ENCODE measurements around the gene TTC23.

Gene TTC23

GRCh38 chr15:99210334-99210733, 39.0 kb downstream of the TTC23 start:
- Histone ChIP-seq H3K4me1 (ENCODE audit: control insufficient read depth in 1 of 2, insufficient read depth in 2 of 2, low read length in 2 of 2) (peaks cover 0 to 3% of the 10 kb centered on the region in 2 experiments), H3K14ac (ENCODE audit: low read length) (no peak overlapping the region), H2AK5ac (ENCODE audit: low read length) (no peak overlapping the region), H3K4me2 (ENCODE audit: low read length) (no peak overlapping the region), H3K27me3 (ENCODE audit: insufficient read depth, low read length) (no peaks in the 10 kb centered on the region), H3K18ac (ENCODE audit: low read length) (no peak overlapping the region), H3K27ac (ENCODE audit: low read depth, low read length) (no peak overlapping the region), H3K4me3 (ENCODE audit: low read depth, low read length) (no peak overlapping the region), H2BK120ac (ENCODE audit: insufficient read depth, low read length, poor library complexity) (no peak overlapping the region), H3K79me2 (ENCODE audit: control insufficient read depth, insufficient read depth, low read length, poor library complexity) (no peaks in the 10 kb centered on the region), H2BK5ac (ENCODE audit: low read depth, low read length, poor library complexity) (no peak overlapping the region), H3K36me3 (ENCODE audit: control insufficient read depth in 1 of 2, insufficient read depth in 2 of 2, low read length in 2 of 2) (peaks cover 2 to 3% of the 10 kb centered on the region in 2 experiments), H3K4ac (ENCODE audit: low read depth, low read length) (no peak overlapping the region), H2BK12ac (ENCODE audit: low read length) (no peak overlapping the region), H4K91ac (ENCODE audit: low read depth, low read length) (no peak overlapping the region), H4K12ac (ENCODE audit: low read depth, low read length) (no peak overlapping the region), H2AFZ (ENCODE audit: insufficient read depth, low read length, poor library complexity) (no peak overlapping the region), H3K79me1 (ENCODE audit: low read length) (no peaks in the 10 kb centered on the region), H3K9me3 (ENCODE audit: insufficient read depth, low read depth, low read length) (no peaks in the 10 kb centered on the region), H3K23ac (ENCODE audit: low read length) (no peak overlapping the region), H4K8ac (ENCODE audit: low read depth, low read length) (no peak overlapping the region), H3K9ac (ENCODE audit: low read length) (no peak overlapping the region)
- no peak for DNase-seq

- Histone ChIP-seq H3K27me3 (ENCODE audit: insufficient read depth, low read length) (no peaks in the 10 kb centered on the region), H3K27ac (ENCODE audit: low read depth, low read length) (no peak overlapping the region), H3K14ac (ENCODE audit: low read length) (no peak overlapping the region), H3K9ac (ENCODE audit: low read length) (no peak overlapping the region), H3K79me2 (ENCODE audit: control insufficient read depth, insufficient read depth, low read length, poor library complexity) (no peaks in the 10 kb centered on the region), H3K18ac (ENCODE audit: low read length) (no peak overlapping the region), H2AFZ (ENCODE audit: insufficient read depth, low read length, poor library complexity) (no peak overlapping the region), H4K91ac (ENCODE audit: low read depth, low read length) (no peak overlapping the region), H2AK5ac (ENCODE audit: low read length) (no peak overlapping the region), H3K4me3 (ENCODE audit: low read depth, low read length) (no peak overlapping the region), H3K9me3 (ENCODE audit: insufficient read depth, low read depth, low read length) (no peaks in the 10 kb centered on the region), H3K4me2 (ENCODE audit: low read length) (no peak overlapping the region), H4K8ac (ENCODE audit: low read depth, low read length) (no peak overlapping the region), H3K4ac (ENCODE audit: low read depth, low read length) (no peak overlapping the region), H3K4me1 (ENCODE audit: control insufficient read depth in 1 of 2, insufficient read depth in 2 of 2, low read length in 2 of 2) (peaks cover 0 to 3% of the 10 kb centered on the region in 2 experiments), H2BK120ac (ENCODE audit: insufficient read depth, low read length, poor library complexity) (no peak overlapping the region), H3K23ac (ENCODE audit: low read length) (no peak overlapping the region), H2BK5ac (ENCODE audit: low read depth, low read length, poor library complexity) (no peak overlapping the region), H3K36me3 (ENCODE audit: control insufficient read depth in 1 of 2, insufficient read depth in 2 of 2, low read length in 2 of 2) (peaks cover 1 to 3% of the 10 kb centered on the region in 2 experiments), H2BK12ac (ENCODE audit: low read length) (no peak overlapping the region), H3K79me1 (ENCODE audit: low read length) (no peaks in the 10 kb centered on the region), H4K12ac (ENCODE audit: low read depth, low read length) (no peak overlapping the region)
- no CpG with 5 or more reads among the region's 2 CpGs for WGBS (ENCODE audit: extremely low coverage, insufficient coverage, insufficient read length)
- no peak for DNase-seq
Observed at GRCh38 chr15:99209326-99209725, 40.1 kb downstream of the TTC23 start.

GRCh38 chr15:99207672-99208071, 41.7 kb downstream of the TTC23 start:
- Histone ChIP-seq H2BK120ac (ENCODE audit: insufficient read depth, low read length, poor library complexity) (no peak overlapping the region), H3K23ac (ENCODE audit: low read length) (no peak overlapping the region), H3K4ac (ENCODE audit: low read depth, low read length) (no peak overlapping the region), H2BK12ac (ENCODE audit: low read length) (no peak overlapping the region), H4K8ac (ENCODE audit: low read depth, low read length) (no peak overlapping the region), H3K4me2 (ENCODE audit: low read length) (no peak overlapping the region), H3K27ac (ENCODE audit: low read depth, low read length) (no peak overlapping the region), H3K9ac (ENCODE audit: low read length) (no peak overlapping the region), H3K79me2 (ENCODE audit: control insufficient read depth, insufficient read depth, low read length, poor library complexity) (no peaks in the 10 kb centered on the region), H4K12ac (ENCODE audit: low read depth, low read length) (no peak overlapping the region), H2BK5ac (ENCODE audit: low read depth, low read length, poor library complexity) (no peak overlapping the region), H3K14ac (ENCODE audit: low read length) (no peak overlapping the region), H2AK5ac (ENCODE audit: low read length) (no peak overlapping the region), H3K36me3 (ENCODE audit: control insufficient read depth in 1 of 2, insufficient read depth in 2 of 2, low read length in 2 of 2) (peaks cover 0 to 3% of the 10 kb centered on the region in 2 experiments), H3K18ac (ENCODE audit: low read length) (no peak overlapping the region), H3K79me1 (ENCODE audit: low read length) (no peaks in the 10 kb centered on the region), H4K91ac (ENCODE audit: low read depth, low read length) (no peak overlapping the region), H3K4me1 (ENCODE audit: control insufficient read depth in 1 of 2, insufficient read depth in 2 of 2, low read length in 2 of 2) (peaks cover 0 to 3% of the 10 kb centered on the region in 2 experiments), H2AFZ (ENCODE audit: insufficient read depth, low read length, poor library complexity) (no peak overlapping the region), H3K27me3 (ENCODE audit: insufficient read depth, low read length) (no peaks in the 10 kb centered on the region), H3K4me3 (ENCODE audit: low read depth, low read length) (no peak overlapping the region), H3K9me3 (ENCODE audit: insufficient read depth, low read depth, low read length) (no peaks in the 10 kb centered on the region)
- WGBS (ENCODE audit: extremely low coverage, insufficient coverage, insufficient read length), result no CpG with 5 or more reads among the region's 3 CpGs
- DNase-seq, result no peak

- DNase-seq, result no peak
- Histone ChIP-seq H3K9me3 (ENCODE audit: insufficient read depth, low read depth, low read length) (no peaks in the 10 kb centered on the region), H4K91ac (ENCODE audit: low read depth, low read length) (no peak overlapping the region), H4K12ac (ENCODE audit: low read depth, low read length) (no peak overlapping the region), H3K27ac (ENCODE audit: low read depth, low read length) (no peak overlapping the region), H2BK12ac (ENCODE audit: low read length) (no peak overlapping the region), H3K4me3 (ENCODE audit: low read depth, low read length) (no peak overlapping the region), H3K4me1 (ENCODE audit: control insufficient read depth in 1 of 2, insufficient read depth in 2 of 2, low read length in 2 of 2) (no peaks in the 10 kb centered on the region), H3K18ac (ENCODE audit: low read length) (no peak overlapping the region), H3K14ac (ENCODE audit: low read length) (no peak overlapping the region), H3K4me2 (ENCODE audit: low read length) (no peak overlapping the region), H3K27me3 (ENCODE audit: insufficient read depth, low read length) (no peaks in the 10 kb centered on the region), H3K9ac (ENCODE audit: low read length) (no peak overlapping the region), H3K79me1 (ENCODE audit: low read length) (no peaks in the 10 kb centered on the region), H3K79me2 (ENCODE audit: control insufficient read depth, insufficient read depth, low read length, poor library complexity) (no peaks in the 10 kb centered on the region), H2AFZ (ENCODE audit: insufficient read depth, low read length, poor library complexity) (no peak overlapping the region), H4K8ac (ENCODE audit: low read depth, low read length) (no peak overlapping the region), H3K36me3 (ENCODE audit: control insufficient read depth in 1 of 2, insufficient read depth in 2 of 2, low read length in 2 of 2) (peaks cover 0 to 4% of the 10 kb centered on the region in 2 experiments), H3K23ac (ENCODE audit: low read length) (no peak overlapping the region), H2AK5ac (ENCODE audit: low read length) (no peak overlapping the region), H2BK5ac (ENCODE audit: low read depth, low read length, poor library complexity) (no peak overlapping the region), H3K4ac (ENCODE audit: low read depth, low read length) (no peak overlapping the region), H2BK120ac (ENCODE audit: insufficient read depth, low read length, poor library complexity) (no peak overlapping the region)
- no CpG with 5 or more reads among the region's 2 CpGs for WGBS (ENCODE audit: extremely low coverage, insufficient coverage, insufficient read length)
Observed at GRCh38 chr15:99202176-99202552, 47.2 kb downstream of the TTC23 start.
